Esophagus muscularis mucosa (tissue), 4 donors: ENCODE data around the gene DAAM1.

ENCODE experiments used
- EP300 ChIP-seq: sonication (generic); formaldehyde crosslinking; IDR thresholded peaks from one replicate; pipeline ENCODE4 v1.6.1; 2017; ENCODE audit warnings: antibody characterized with exemption
- POLR2A ChIP-seq: fragments of 450-650 bp; IDR thresholded peaks from one replicate; pipeline ENCODE4 v1.6.1; 2017; ENCODE audit warnings: antibody characterized with exemption, moderate library complexity, mild to moderate bottlenecking, low read depth
- POLR2AphosphoS5 ChIP-seq, 2 donors: sonication (generic); formaldehyde crosslinking; IDR thresholded peaks; one replicate each; pipeline ENCODE4 v1.6.1; 2017; ENCODE audit warnings: antibody characterized with exemption in 2 of 2
- TF ChIP-seq, protein P1 (sequence below), 3 experiments: fragments of 200-600 bp in 2 of 3; fragments of 450-650 bp in 1 of 3; sonication (generic) in 2 of 3; IDR thresholded peaks; one replicate each; pipeline ENCODE4 v1.5.1; 2017 to 2019; ENCODE audit warnings: antibody characterized with exemption in 3 of 3, mild to moderate bottlenecking in 2 of 3, moderate library complexity in 1 of 3

DNA sequence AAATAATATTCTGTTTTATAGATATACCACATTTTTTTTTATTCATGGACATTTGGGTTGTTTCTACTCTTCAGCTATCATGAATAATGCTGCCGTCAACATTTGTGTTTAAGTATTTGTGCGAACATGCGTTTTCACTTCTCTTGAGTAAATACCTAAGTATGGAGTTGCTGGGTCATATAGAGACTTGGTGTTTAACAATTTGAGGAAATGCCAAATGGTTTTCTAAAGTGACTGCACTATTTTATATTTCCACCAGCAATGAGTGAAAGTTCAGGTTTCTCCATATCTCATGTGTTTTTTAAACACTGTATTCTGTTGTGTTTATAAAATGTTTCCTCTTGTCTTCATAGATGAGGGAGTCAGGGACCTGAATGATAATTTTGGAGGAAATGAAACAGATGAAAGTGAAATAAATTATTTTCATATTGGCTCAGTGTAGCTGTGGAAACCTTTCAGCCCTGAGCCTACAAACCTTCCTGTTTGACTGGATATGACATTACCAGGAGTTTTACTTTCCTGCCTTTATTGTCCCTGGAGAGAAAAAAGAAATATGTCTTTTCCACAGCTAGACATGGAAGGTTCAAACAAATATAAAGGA lies 26.3 kb downstream of the DAAM1 start:
- TF ChIP-seq, protein P1, sequence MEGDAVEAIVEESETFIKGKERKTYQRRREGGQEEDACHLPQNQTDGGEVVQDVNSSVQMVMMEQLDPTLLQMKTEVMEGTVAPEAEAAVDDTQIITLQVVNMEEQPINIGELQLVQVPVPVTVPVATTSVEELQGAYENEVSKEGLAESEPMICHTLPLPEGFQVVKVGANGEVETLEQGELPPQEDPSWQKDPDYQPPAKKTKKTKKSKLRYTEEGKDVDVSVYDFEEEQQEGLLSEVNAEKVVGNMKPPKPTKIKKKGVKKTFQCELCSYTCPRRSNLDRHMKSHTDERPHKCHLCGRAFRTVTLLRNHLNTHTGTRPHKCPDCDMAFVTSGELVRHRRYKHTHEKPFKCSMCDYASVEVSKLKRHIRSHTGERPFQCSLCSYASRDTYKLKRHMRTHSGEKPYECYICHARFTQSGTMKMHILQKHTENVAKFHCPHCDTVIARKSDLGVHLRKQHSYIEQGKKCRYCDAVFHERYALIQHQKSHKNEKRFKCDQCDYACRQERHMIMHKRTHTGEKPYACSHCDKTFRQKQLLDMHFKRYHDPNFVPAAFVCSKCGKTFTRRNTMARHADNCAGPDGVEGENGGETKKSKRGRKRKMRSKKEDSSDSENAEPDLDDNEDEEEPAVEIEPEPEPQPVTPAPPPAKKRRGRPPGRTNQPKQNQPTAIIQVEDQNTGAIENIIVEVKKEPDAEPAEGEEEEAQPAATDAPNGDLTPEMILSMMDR (IDR thresholded peaks at IDR 0.05), result no peak
- TF ChIP-seq POLR2AphosphoS5 (IDR thresholded peaks at IDR 0.05), result no peak
- TF ChIP-seq POLR2A, result no peak
- TF ChIP-seq EP300, result no peak
